Esophagus (tissue), 2 donors: ENCODE data around the gene BIRC5. TPM values are rescaled to one million over a fixed set of nuclear protein-coding genes. Genes with fewer than 3 reads are reported as not detected.

Experiments
- H3K27ac ChIP-seq, 2 donors: one replicate each; pipeline ENCODE4 v1.5.1; 2013; ENCODE audit warnings: low read depth in 2 of 2, mild to moderate bottlenecking in 2 of 2, inconsistent platforms in 1 of 2, low read length in 1 of 2, moderate library complexity in 1 of 2
- H3K27me3 ChIP-seq, 2 donors: one replicate each; pipeline ENCODE4 v1.6.1; 2013; ENCODE audit warnings: low read length in 2 of 2, control low read depth in 1 of 2, mild to moderate bottlenecking in 1 of 2; ENCODE audit not compliant: insufficient read depth in 2 of 2, control insufficient read depth in 1 of 2
- H3K36me3 ChIP-seq, 2 donors: one replicate each; pipeline ENCODE4 v1.6.1; 2013; ENCODE audit warnings: low read length in 1 of 2; ENCODE audit not compliant: control insufficient read depth in 2 of 2, insufficient read depth in 2 of 2
- H3K4me1 ChIP-seq, 2 donors: one replicate each; pipeline ENCODE4 v1.6.1; 2013; ENCODE audit warnings: low read length in 1 of 2; ENCODE audit not compliant: control insufficient read depth in 2 of 2, insufficient read depth in 2 of 2
- H3K4me3 ChIP-seq, 2 donors: one replicate each; pipeline ENCODE4 v1.5.1; 2013; ENCODE audit warnings: low read length in 2 of 2, mild to moderate bottlenecking in 2 of 2, low read depth in 1 of 2, moderate library complexity in 1 of 2
- H3K9me3 ChIP-seq, 2 donors: one replicate each; pipeline ENCODE4 v1.6.1; 2013; ENCODE audit warnings: mild to moderate bottlenecking in 2 of 2, low read depth in 1 of 2, low read length in 1 of 2, moderate library complexity in 1 of 2; ENCODE audit not compliant: control insufficient read depth in 2 of 2, insufficient read depth in 1 of 2
- WGBS, 2 donors: extraction: QIAGEN DNeasy Blood & Tissue Kit; methylation state at CpG; one replicate each; pipeline ENCODE4 v1.1.7; 2013; 5-methylcytosine and 5-hydroxymethylcytosine counted together
- polyA plus RNA-seq, 2 donors: library from polyadenylated mRNA; stranded (reverse); fragments of 200-250 nt; gene quantifications; one replicate each; pipeline ENCODE4 v1.2.3, GENCODE V29; 2013
- donor health status: healthy with polysubstance abuse.
- donor health status: Bipolar disorder and iron deficiency.

BIRC5 gene
- polyA plus RNA-seq, 2 donors = 8.0 to 17.6 TPM

- Histone ChIP-seq H3K9me3 (peaks cover 0 to 3% of the 10 kb centered on the region in 2 donors), H3K27me3 (peaks cover 0 to 10% of the 10 kb centered on the region in 2 donors), H3K36me3 (no peaks in the 10 kb centered on the region), H3K4me3 (no peak overlapping the region), H3K27ac (no peak overlapping the region), H3K4me1 (peaks cover 0 to 3% of the 10 kb centered on the region in 2 donors)
- 93 to 94% methylated on average over 20 of the region's 20 CpGs for WGBS, 2 donors
These were observed 22.5 kb downstream of the BIRC5 start for GRCh38 chr17:78236362-78237127.

- no peaks in the 10 kb centered on the region for H3K36me3 ChIP-seq
- H3K9me3 ChIP-seq = peaks cover 0 to 3% of the 10 kb centered on the region in 2 donors
- H3K27ac ChIP-seq = no peak overlapping the region
- peaks cover 0 to under 1% of the 10 kb centered on the region in 2 donors for H3K27me3 ChIP-seq
- H3K4me3 ChIP-seq = no peak overlapping the region
- no peaks in the 10 kb centered on the region for H3K4me1 ChIP-seq
- WGBS, 2 donors = 43 to 50% methylated on average over 11 of the region's 11 CpGs
These were observed 23.5 kb downstream of the BIRC5 start for GRCh38 chr17:78237401-78238012.

GRCh38 chr17:78238823-78239488 lies 24.9 kb downstream of the BIRC5 start:
- Histone ChIP-seq H3K36me3 (no peaks in the 10 kb centered on the region), H3K4me3 (no peak overlapping the region), H3K4me1 (no peaks in the 10 kb centered on the region), H3K9me3 (peaks cover 0 to 3% of the 10 kb centered on the region in 2 donors), H3K27me3 (no peaks in the 10 kb centered on the region), H3K27ac (no peak overlapping the region)
- 87 to 88% methylated on average over 20 of the region's 20 CpGs for WGBS, 2 donors

GRCh38 chr17:78239489-78239931 lies 25.5 kb downstream of the BIRC5 start:
- H3K27me3 ChIP-seq = no peaks in the 10 kb centered on the region
- H3K4me3 ChIP-seq = no peak overlapping the region
- H3K9me3 ChIP-seq = peaks cover 0 to 3% of the 10 kb centered on the region in 2 donors
- WGBS, 2 donors = 90 to 92% methylated on average over 9 of the region's 9 CpGs
- no peak overlapping the region for H3K27ac ChIP-seq
- H3K36me3 ChIP-seq = no peaks in the 10 kb centered on the region
- no peaks in the 10 kb centered on the region for H3K4me1 ChIP-seq

GRCh38 chr17:78240012-78240655 lies 26.1 kb downstream of the BIRC5 start:
- no peak overlapping the region for H3K4me3 ChIP-seq
- no peak overlapping the region for H3K27ac ChIP-seq
- no peaks in the 10 kb centered on the region for H3K4me1 ChIP-seq
- WGBS, 2 donors = 72 to 81% methylated on average over 12 of the region's 12 CpGs
- H3K27me3 ChIP-seq = no peaks in the 10 kb centered on the region
- no peaks in the 10 kb centered on the region for H3K36me3 ChIP-seq
- peaks cover 0 to 3% of the 10 kb centered on the region in 2 donors for H3K9me3 ChIP-seq

- 75 to 80% methylated on average over 9 of the region's 9 CpGs for WGBS, 2 donors
- H3K27me3 ChIP-seq = no peaks in the 10 kb centered on the region
- no peak overlapping the region for H3K27ac ChIP-seq
- no peak overlapping the region for H3K4me3 ChIP-seq
- H3K9me3 ChIP-seq = peaks cover 0 to 3% of the 10 kb centered on the region in 2 donors
- no peaks in the 10 kb centered on the region for H3K4me1 ChIP-seq
- no peaks in the 10 kb centered on the region for H3K36me3 ChIP-seq
These were observed 26.8 kb downstream of the BIRC5 start for GRCh38 chr17:78240839-78241238.

- Histone ChIP-seq H3K36me3 (no peaks in the 10 kb centered on the region), H3K4me3 (no peak overlapping the region), H3K9me3 (peaks cover 0 to 3% of the 10 kb centered on the region in 2 donors), H3K27me3 (no peaks in the 10 kb centered on the region), H3K27ac (no peak overlapping the region), H3K4me1 (no peaks in the 10 kb centered on the region)
- 82 to 83% methylated on average over 11 to 13 of the region's 13 CpGs for WGBS, 2 donors
These were observed 27.4 kb downstream of the BIRC5 start for GRCh38 chr17:78241277-78242023.

GRCh38 chr17:78242024-78242742 lies 28.1 kb downstream of the BIRC5 start:
- Histone ChIP-seq H3K36me3 (no peaks in the 10 kb centered on the region), H3K9me3 (peaks cover 0 to 3% of the 10 kb centered on the region in 2 donors), H3K4me3 (no peak overlapping the region), H3K27ac (no peak overlapping the region), H3K27me3 (no peaks in the 10 kb centered on the region), H3K4me1 (no peaks in the 10 kb centered on the region)
- WGBS, 2 donors = 75 to 77% methylated on average over 21 of the region's 21 CpGs
